PC-3 (cell line): ENCODE measurements around the gene SYT11. TPM values are rescaled to one million over a fixed set of nuclear protein-coding genes. Genes with fewer than 3 reads are reported as not detected.

ENCODE experiments used
- ATAC-seq: fragments of 200-7000 bp; cut with Tn5 transposase; 2 replicates; pipeline ENCODE4 v1.9.1; 2020; ENCODE audit warnings: mild to moderate bottlenecking, moderate library complexity
- BruUV-seq: library from RNA; stranded (reverse); fragments of 400-500 nt; replicated peaks from 2 replicates; lab custom pipeline; 2021; lab: Mats Ljungman, UMichigan
- CTCF ChIA-PET: fragments of 300-600 bp; sonication (Branson Sonifier 250); formaldehyde crosslinking; loops from one replicate; lab custom pipeline; 2022; ENCODE audit warnings: antibody characterized with exemption; lab: Charles Lee
- POLR2A ChIA-PET: fragments of 300-600 bp; sonication (Branson Sonifier 250); formaldehyde crosslinking; loops from one replicate; lab custom pipeline; 2022; ENCODE audit warnings: antibody characterized with exemption; ENCODE audit not compliant: unreplicated experiment; lab: Charles Lee
- DNase-seq: peaks from one replicate; pipeline ENCODE4 v3.0.0-alpha.2; 2015
- H2AFZ ChIP-seq: fragments of 300-600 bp; sonication (generic); 2 replicates; pipeline ENCODE4 v1.6.0; 2016; ENCODE audit warnings: antibody characterized with exemption, low read length
- H3F3A ChIP-seq: fragments of 300-600 bp; sonication (generic); one replicate; pipeline ENCODE4 v1.6.0; 2017; ENCODE audit warnings: antibody characterized with exemption, low read length, control low read depth, mild to moderate bottlenecking; ENCODE audit not compliant: unreplicated experiment
- H3K27ac ChIP-seq: fragments of 300-600 bp; sonication (generic); 2 replicates; pipeline ENCODE4 v1.5.1; 2016; ENCODE audit warnings: mild to moderate bottlenecking, low read length
- H3K27me3 ChIP-seq: fragments of 300-600 bp; sonication (generic); 2 replicates; pipeline ENCODE4 v1.6.1; 2016; ENCODE audit warnings: low read length, mixed read lengths
- H3K36me3 ChIP-seq: fragments of 300-600 bp; sonication (generic); 2 replicates; pipeline ENCODE4 v1.6.1; 2016; ENCODE audit warnings: low read depth, mixed run types, low read length, mixed read lengths
- H3K4me1 ChIP-seq: fragments of 300-600 bp; sonication (generic); 2 replicates; pipeline ENCODE4 v1.5.1; 2016; ENCODE audit warnings: low read length; ENCODE audit not compliant: insufficient read depth
- H3K4me2 ChIP-seq: fragments of 300-600 bp; sonication (generic); 2 replicates; pipeline ENCODE4 v1.6.0; 2016; ENCODE audit warnings: low read length
- H3K4me3 ChIP-seq: fragments of 300-600 bp; sonication (generic); 2 replicates; pipeline ENCODE4 v1.5.1; 2016; ENCODE audit warnings: mild to moderate bottlenecking, low read length, mixed read lengths
- H3K79me2 ChIP-seq: fragments of 300-600 bp; sonication (generic); 2 replicates; pipeline ENCODE4 v1.6.1; 2017; ENCODE audit warnings: low read length, mixed read lengths
- H3K9ac ChIP-seq: fragments of 300-600 bp; sonication (generic); 2 replicates; pipeline ENCODE4 v1.6.0; 2016; ENCODE audit warnings: mild to moderate bottlenecking, low read length
- H3K9me2 ChIP-seq: fragments of 300-600 bp; sonication (generic); replicated peaks from 2 replicates; pipeline ENCODE4 v1.6.1; 2016; ENCODE audit warnings: mixed run types, low read length, mixed read lengths
- H3K9me3 ChIP-seq: fragments of 300-600 bp; sonication (generic); 2 replicates; pipeline ENCODE4 v1.6.1; 2016; ENCODE audit warnings: low read length, mixed read lengths
- H4K20me1 ChIP-seq: fragments of 300-600 bp; sonication (generic); 2 replicates; pipeline ENCODE4 v1.6.1; 2016; ENCODE audit warnings: low read length, mixed read lengths
- CTCF ChIP-seq: fragments of 300-600 bp; sonication (generic); conservative IDR thresholded peaks from 2 replicates; pipeline ENCODE4 v1.5.1; 2017; ENCODE audit warnings: antibody characterized with exemption, low read depth, mild to moderate bottlenecking, low read length
- EZH2 ChIP-seq: fragments of 300-600 bp; sonication (generic); IDR thresholded peaks from one replicate; pipeline ENCODE4 v1.6.1; 2017; ENCODE audit warnings: antibody characterized with exemption, mild to moderate bottlenecking, low read length; ENCODE audit not compliant: unreplicated experiment
- EZH2phosphoT487 ChIP-seq: fragments of 300-600 bp; sonication (generic); IDR thresholded peaks from 2 replicates; pipeline ENCODE4 v1.6.1; 2018; ENCODE audit warnings: mild to moderate bottlenecking, antibody characterized with exemption, low read length, borderline replicate concordance
- intact Hi-C: fragments of 100-400 bp; cut with micrococcal nuclease; formaldehyde crosslinking; loops from 2 replicates; pipeline ENCODE4 v1.9.0; 2023
- total RNA-seq: library from RNA; depleted of rRNA; stranded (reverse); fragments of >200 nt; gene quantifications from 2 replicates; pipeline ENCODE4 v1.2.3, GENCODE V29; 2014

The SYT11 gene
- total RNA-seq, 1 experiment from 2014 or later: 0.44 TPM

- Histone ChIP-seq H3K36me3 (peaks cover 36% of the 10 kb centered on the region), H3K79me2 (no peaks in the 10 kb centered on the region), H3K4me3 (no peak overlapping the region), H3K27ac (no peak overlapping the region), H3K9me3 (no peaks in the 10 kb centered on the region), H3K4me2 (no peak overlapping the region), H4K20me1 (no peaks in the 10 kb centered on the region), H3K9ac (no peak overlapping the region), H3K9me2 (no peaks in the 10 kb centered on the region), H2AFZ (no peak overlapping the region), H3F3A (peaks cover 15% of the 10 kb centered on the region), H3K4me1 (peaks cover 16% of the 10 kb centered on the region), H3K27me3 (no peaks in the 10 kb centered on the region)
- DNase-seq: no peak
- ChIA-PET POLR2A (interaction anchor here (0.7 kb wide), 1 partner anchor 134 kb away, joined by 42 read pairs; no protein-coding TSS in a partner anchor), CTCF (no interaction called here)
- BruUV-seq: no TSS peak
- no peak for ATAC-seq
- intact Hi-C loops: no loop called here
- TF ChIP-seq EZH2phosphoT487: no peak
- no peak for TF ChIP-seq EZH2
- no peak for TF ChIP-seq CTCF
Measured at GRCh38 chr1:155897746-155898145, 38.4 kb downstream of the SYT11 start.

GRCh38 chr1:155898888-155899287, 39.5 kb downstream of the SYT11 start:
- Histone ChIP-seq H3K9me3 (no peaks in the 10 kb centered on the region), H3K9me2 (no peaks in the 10 kb centered on the region), H3K79me2 (no peaks in the 10 kb centered on the region), H3F3A (peaks cover 4% of the 10 kb centered on the region), H3K27ac (no peak overlapping the region), H3K27me3 (no peaks in the 10 kb centered on the region), H3K36me3 (peaks cover 42% of the 10 kb centered on the region), H4K20me1 (no peaks in the 10 kb centered on the region), H2AFZ (no peak overlapping the region), H3K9ac (no peak overlapping the region), H3K4me1 (peaks cover 5% of the 10 kb centered on the region), H3K4me2 (no peak overlapping the region), H3K4me3 (no peak overlapping the region)
- no TSS peak for BruUV-seq
- intact Hi-C loops: no loop called here
- DNase-seq (no peak), ATAC-seq (no peak)
- ChIA-PET CTCF (interaction anchor here (0.6 kb wide), 2 partner anchors 29 to 85 kb away, joined by 3 read pairs; no protein-coding TSS in a partner anchor), POLR2A (interaction anchor here (0.6 kb wide), 1 partner anchor 32 kb away, joined by 4 read pairs; no protein-coding TSS in a partner anchor)
- TF ChIP-seq CTCF (no peak), EZH2phosphoT487 (no peak), EZH2 (no peak)

DNA sequence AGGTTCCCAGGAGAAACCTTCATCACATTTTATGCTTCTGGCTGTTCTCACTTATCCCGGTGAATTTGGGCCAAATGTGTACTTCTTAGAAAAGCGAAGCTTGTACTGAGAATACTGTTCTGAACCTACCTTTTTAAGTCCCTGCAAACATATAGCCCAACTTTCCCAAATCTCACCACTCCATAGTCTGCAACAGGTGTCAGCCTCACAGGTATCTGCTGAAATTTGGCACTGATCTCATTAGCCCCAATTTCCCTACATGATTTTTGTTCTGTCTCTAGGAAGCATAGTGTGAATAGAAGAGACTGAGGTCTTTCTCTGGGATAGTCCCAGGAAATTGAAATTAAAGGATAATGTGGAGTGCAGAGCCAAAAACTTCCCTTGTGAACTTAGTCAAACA, 40.3 kb downstream of the SYT11 start:
- no peak overlapping the region for H3K27ac ChIP-seq
- no peaks in the 10 kb centered on the region for H3K79me2 ChIP-seq
- POLR2A ChIA-PET: no interaction called here
- DNase-seq (no peak), ATAC-seq (no peak)
- H3K36me3 ChIP-seq: peaks cover 50% of the 10 kb centered on the region
- H3K4me1 ChIP-seq: no peaks in the 10 kb centered on the region
- no peak overlapping the region for H3K4me2 ChIP-seq
- H4K20me1 ChIP-seq: no peaks in the 10 kb centered on the region
- no peak overlapping the region for H2AFZ ChIP-seq
- no peak overlapping the region for H3K9ac ChIP-seq
- H3F3A ChIP-seq: no peaks in the 10 kb centered on the region
- H3K4me3 ChIP-seq: no peak overlapping the region
- no peaks in the 10 kb centered on the region for H3K27me3 ChIP-seq
- no peaks in the 10 kb centered on the region for H3K9me3 ChIP-seq
- intact Hi-C loops: no loop called here
- CTCF ChIA-PET: no interaction called here
- no peaks in the 10 kb centered on the region for H3K9me2 ChIP-seq
- BruUV-seq: TSS peak; percentile 14
- TF ChIP-seq CTCF (no peak), EZH2 (no peak), EZH2phosphoT487 (no peak)
